Measurements from ENCODE around the gene MICAL2. TPM values are rescaled to one million over a fixed set of nuclear protein-coding genes. Genes with fewer than 3 reads are reported as not detected.

MICAL2 gene
- total and polyA plus RNA-seq, 2 donors (not counting 3 experiments of a cell fraction or from before 2014, with no cell fraction given), result 67.6 to 200 TPM

DNA sequence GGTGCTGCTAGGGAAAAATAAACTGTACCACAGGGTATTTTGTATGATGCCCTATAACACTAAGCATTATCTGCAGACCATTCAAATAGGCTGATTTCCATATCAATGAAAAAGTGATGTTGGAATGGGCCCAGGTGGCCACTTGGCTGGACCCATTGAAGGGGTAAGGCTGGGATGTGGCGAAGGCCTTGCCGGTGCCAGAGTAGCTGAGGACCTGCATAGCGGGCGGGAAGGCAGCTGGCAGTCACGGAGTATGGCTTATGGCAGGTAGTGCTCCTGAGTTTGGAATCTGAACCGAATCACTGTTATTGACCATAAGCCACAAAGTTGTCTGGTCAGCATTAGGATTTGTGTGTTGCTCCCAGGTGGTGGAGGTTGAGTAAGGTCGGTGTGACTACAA lies 131.0 kb downstream of the MICAL2 start:
- H3K4me2 ChIP-seq (ENCODE audit: insufficient read depth, low read length), result no peak overlapping the region
- dilution Hi-C loops (cut with MboI; ENCODE audit: extremely low pct_ligation_motif_present, low sequenced_read_pairs), result no loop called here
- H3K27me3 ChIP-seq (ENCODE audit: control insufficient read depth in 2 of 2, insufficient read depth in 2 of 2, low read length in 2 of 2), result no peaks in the 10 kb centered on the region
- no peaks in the 10 kb centered on the region for H3K9me1 ChIP-seq (replicated peaks; ENCODE audit: control insufficient read depth, extremely low read depth, insufficient read depth, low read length)
- no peaks in the 10 kb centered on the region for H3K9me3 ChIP-seq (replicated peaks; ENCODE audit: control insufficient read depth, insufficient read depth, low read length)
- H3K27ac ChIP-seq (ENCODE audit: insufficient read depth, low read depth, low read length), result no peak overlapping the region
- H3K36me3 ChIP-seq (ENCODE audit: control insufficient read depth in 2 of 2, extremely low read depth in 1 of 2, insufficient read depth in 2 of 2, low read length in 2 of 2), result peaks cover 14 to 15% of the 10 kb centered on the region in 2 experiments
- FAIRE-seq (no peak), DNase-seq (ENCODE audit: low read depth, low spot score) (no peak)
- H3K79me2 ChIP-seq (ENCODE audit: control insufficient read depth, insufficient read depth, low read length), result no peaks in the 10 kb centered on the region
- no TSS peak for BruUV-seq (replicated peaks)
- H3K9ac ChIP-seq (replicated peaks; ENCODE audit: extremely low read depth, insufficient read depth, low read length), result no peak overlapping the region
- intact Hi-C loops (cut with micrococcal nuclease), result no loop called here
- H3K4me3 ChIP-seq (replicated peaks in 1 of 3; ENCODE audit: insufficient read depth in 1 of 3, low read depth in 1 of 3, low read length in 3 of 3), result no peak overlapping the region
- no peak overlapping the region for H2AFZ ChIP-seq (ENCODE audit: low read depth, low read length)
- CTCF ChIA-PET, result interaction anchor here (1.6 kb wide), 1 partner anchor 153 kb away, joined by 3 read pairs; no protein-coding TSS in a partner anchor
- POLR2A ChIA-PET, result no interaction called here
- TF ChIP-seq, protein P1, sequence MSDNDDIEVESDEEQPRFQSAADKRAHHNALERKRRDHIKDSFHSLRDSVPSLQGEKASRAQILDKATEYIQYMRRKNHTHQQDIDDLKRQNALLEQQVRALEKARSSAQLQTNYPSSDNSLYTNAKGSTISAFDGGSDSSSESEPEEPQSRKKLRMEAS (IDR thresholded peaks at IDR 0.05; ENCODE audit: insufficient read depth, insufficient read length), result no peak
- no peak for TF ChIP-seq POLR2A (IDR thresholded peaks at IDR 0.05; ENCODE audit: low read depth, low read length)
- TF ChIP-seq FOS (IDR thresholded peaks at IDR 0.05; ENCODE audit: borderline replicate concordance, insufficient read depth, low read length), result no peak
- TF ChIP-seq GATA2 (IDR thresholded peaks at IDR 0.05; ENCODE audit: insufficient read depth, insufficient read length, low read depth, low read length), result no peak
- no peak for TF ChIP-seq EZH2 (IDR thresholded peaks at IDR 0.05; ENCODE audit: borderline replicate concordance, low read depth, low read length, severe bottlenecking)
- no peak for TF ChIP-seq POLR2AphosphoS5 (IDR thresholded peaks at IDR 0.05; ENCODE audit: insufficient read depth, low read depth, low read length)
- TF ChIP-seq, protein P2, sequence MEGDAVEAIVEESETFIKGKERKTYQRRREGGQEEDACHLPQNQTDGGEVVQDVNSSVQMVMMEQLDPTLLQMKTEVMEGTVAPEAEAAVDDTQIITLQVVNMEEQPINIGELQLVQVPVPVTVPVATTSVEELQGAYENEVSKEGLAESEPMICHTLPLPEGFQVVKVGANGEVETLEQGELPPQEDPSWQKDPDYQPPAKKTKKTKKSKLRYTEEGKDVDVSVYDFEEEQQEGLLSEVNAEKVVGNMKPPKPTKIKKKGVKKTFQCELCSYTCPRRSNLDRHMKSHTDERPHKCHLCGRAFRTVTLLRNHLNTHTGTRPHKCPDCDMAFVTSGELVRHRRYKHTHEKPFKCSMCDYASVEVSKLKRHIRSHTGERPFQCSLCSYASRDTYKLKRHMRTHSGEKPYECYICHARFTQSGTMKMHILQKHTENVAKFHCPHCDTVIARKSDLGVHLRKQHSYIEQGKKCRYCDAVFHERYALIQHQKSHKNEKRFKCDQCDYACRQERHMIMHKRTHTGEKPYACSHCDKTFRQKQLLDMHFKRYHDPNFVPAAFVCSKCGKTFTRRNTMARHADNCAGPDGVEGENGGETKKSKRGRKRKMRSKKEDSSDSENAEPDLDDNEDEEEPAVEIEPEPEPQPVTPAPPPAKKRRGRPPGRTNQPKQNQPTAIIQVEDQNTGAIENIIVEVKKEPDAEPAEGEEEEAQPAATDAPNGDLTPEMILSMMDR (IDR thresholded peaks at IDR 0.05; ENCODE audit: extremely low read depth in 1 of 2, insufficient read depth in 1 of 2, low read depth in 1 of 2, low read length in 2 of 2), result no peak
- no peak for TF ChIP-seq MYC (IDR thresholded peaks at IDR 0.05; ENCODE audit: low read depth, low read length)
- TF ChIP-seq JUN (IDR thresholded peaks at IDR 0.05; ENCODE audit: borderline replicate concordance, insufficient read depth, insufficient read length, low read depth), result no peak
- peaks cover 18% of the 10 kb centered on the region for H3K4me1 ChIP-seq (ENCODE audit: control insufficient read depth, extremely low read depth, insufficient read depth, low read length)
- H4K20me1 ChIP-seq (replicated peaks; ENCODE audit: control insufficient read depth, extremely low read depth, insufficient read depth, low read length), result no peaks in the 10 kb centered on the region

All from endothelial cell of umbilical vein (primary cell).